WI38 (cell line): ENCODE data around the gene STIM1.

Experiments
- H3K4me3 ChIP-seq: 2 replicates; pipeline ENCODE4 v1.5.1; 2011; ENCODE audit warnings: low read depth, mild to moderate bottlenecking, control low read depth, low read length
- TF ChIP-seq, protein P1 (sequence below): IDR thresholded peaks from 2 replicates; pipeline ENCODE4 v1.5.1; 2012; ENCODE audit warnings: low read depth, mild to moderate bottlenecking, control low read depth, low read length

The STIM1 gene

DNA sequence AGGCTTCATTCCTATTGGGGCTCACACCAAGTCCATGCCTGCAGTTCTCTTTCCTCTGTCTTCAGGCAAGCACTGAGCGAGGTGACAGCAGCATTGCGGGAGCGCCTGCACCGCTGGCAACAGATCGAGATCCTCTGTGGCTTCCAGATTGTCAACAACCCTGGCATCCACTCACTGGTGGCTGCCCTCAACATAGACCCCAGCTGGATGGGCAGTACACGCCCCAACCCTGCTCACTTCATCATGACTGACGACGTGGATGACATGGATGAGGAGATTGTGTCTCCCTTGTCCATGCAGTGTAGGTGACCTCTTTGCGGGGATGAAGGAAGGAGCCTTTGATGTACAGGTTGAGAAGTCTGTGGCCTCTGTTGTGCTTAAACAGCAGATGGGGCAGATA is 227.7 kb downstream of the STIM1 start:
- H3K4me3 ChIP-seq = no peak overlapping the region
- TF ChIP-seq, protein P1, sequence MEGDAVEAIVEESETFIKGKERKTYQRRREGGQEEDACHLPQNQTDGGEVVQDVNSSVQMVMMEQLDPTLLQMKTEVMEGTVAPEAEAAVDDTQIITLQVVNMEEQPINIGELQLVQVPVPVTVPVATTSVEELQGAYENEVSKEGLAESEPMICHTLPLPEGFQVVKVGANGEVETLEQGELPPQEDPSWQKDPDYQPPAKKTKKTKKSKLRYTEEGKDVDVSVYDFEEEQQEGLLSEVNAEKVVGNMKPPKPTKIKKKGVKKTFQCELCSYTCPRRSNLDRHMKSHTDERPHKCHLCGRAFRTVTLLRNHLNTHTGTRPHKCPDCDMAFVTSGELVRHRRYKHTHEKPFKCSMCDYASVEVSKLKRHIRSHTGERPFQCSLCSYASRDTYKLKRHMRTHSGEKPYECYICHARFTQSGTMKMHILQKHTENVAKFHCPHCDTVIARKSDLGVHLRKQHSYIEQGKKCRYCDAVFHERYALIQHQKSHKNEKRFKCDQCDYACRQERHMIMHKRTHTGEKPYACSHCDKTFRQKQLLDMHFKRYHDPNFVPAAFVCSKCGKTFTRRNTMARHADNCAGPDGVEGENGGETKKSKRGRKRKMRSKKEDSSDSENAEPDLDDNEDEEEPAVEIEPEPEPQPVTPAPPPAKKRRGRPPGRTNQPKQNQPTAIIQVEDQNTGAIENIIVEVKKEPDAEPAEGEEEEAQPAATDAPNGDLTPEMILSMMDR = no peak

DNA sequence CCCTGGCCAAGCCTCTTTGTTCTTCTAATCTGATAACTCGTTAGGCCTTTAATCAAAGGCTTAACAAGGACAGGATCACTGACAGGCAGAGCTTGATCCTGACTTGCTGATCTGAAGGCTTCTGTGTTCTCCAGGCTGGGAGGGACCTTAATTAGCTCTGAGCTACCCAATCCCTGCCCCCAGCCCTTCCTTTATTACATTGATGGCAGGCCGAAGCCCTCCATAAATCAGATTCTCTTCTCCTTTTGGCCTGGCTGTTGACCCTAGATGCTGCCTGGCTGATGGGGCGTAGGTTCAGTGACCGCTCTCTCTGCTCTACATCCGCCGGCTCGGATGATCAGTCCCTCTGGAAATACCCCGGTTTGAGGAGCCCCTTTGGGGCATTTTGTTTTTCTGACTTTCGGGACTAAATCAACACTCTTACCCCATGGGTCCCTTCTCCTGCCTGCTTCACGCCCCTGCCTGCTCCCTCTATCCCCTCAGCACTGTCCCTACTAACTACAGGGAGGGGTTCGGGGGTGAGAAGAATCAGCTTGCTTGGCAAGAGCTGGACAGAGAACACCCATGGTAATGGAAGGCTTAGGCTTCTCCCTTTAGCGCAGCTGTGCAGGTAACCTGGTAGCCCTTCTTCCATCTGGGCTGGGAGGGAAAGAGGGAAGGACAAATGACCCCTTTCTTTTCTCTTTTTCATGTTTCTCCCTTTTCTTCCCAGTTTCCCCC is 229.1 kb downstream of the STIM1 start:
- TF ChIP-seq, protein P1 = no peak
- no peak overlapping the region for H3K4me3 ChIP-seq

DNA sequence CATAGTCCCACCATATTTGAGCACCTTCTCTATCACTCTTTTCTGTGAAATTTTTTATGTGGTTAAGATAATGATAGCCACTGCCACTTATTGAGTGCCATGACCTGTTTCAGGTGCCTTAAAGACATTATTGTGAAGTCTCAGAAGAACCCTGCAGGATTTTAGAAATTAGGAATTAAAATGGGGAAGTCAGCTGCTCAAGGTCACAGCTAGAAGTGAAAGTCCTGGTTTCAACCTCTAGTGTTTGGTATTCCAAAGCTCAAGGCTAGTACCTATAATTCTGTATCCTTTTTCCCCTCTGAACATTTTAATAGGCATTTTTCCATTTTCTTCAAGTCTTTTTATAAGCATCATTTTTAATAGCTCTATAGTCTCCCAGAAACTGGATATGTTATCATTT is 230.1 kb downstream of the STIM1 start:
- no peak overlapping the region for H3K4me3 ChIP-seq
- TF ChIP-seq, protein P1 = no peak

DNA sequence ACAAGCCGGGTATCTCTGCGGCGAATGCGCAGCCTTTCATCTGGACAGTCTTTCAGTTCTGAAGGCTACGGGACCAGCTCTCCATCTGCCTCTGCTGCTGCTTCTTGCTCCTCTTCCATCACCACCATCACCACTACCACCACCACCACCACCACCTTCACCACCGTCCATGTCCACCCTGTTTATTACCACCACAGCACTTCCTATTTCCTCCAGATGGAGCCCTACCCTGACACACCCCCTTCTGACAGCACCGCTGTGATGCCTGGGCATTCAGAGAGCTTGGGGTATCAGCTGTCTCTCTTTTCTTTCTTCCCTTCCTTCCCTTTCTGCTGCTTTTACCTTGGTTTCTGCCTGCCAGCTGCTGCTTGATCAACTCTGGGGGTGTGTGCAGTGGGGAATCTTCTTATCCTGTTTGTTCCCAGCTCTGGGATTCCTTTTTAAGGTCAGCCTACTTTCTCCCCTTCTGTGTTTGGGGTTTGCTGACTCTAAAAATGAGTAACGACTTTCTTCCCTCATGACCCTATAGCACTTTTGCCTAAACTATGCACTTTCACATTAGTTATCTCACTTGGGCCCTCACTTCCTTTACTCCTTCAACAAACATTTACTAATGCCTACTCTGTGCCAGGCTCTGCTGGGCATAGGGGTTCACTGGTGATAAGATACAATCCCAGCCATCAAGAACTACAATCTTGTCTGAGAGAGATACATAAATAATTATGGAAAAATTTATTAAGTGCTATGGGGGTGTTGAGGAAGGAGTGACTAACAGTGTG is 231.3 kb downstream of the STIM1 start:
- H3K4me3 ChIP-seq = no peak overlapping the region
- TF ChIP-seq, protein P1 = no peak

DNA sequence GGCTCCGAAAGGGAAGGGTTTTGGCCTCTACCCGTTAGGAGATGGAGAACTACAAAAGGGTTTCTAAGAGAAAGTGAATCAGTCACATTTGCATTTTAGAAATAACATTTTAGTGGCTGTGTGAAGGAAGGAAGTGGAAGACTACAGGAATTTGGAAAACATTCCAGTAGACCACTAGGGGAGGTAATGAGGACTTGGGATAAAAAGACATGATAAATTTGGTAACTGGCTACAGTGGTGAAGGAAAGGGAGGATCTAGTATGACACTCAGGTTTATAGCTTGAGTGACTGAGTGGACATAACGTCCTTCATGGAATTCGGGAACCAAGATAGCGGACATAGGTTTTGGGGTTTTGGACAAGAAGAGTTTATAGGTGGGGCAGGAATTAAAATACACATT is 232.1 kb downstream of the STIM1 start:
- TF ChIP-seq, protein P1 = peak; percentile 27; the same call in 1 of the 2 replicates
- no peak overlapping the region for H3K4me3 ChIP-seq

DNA sequence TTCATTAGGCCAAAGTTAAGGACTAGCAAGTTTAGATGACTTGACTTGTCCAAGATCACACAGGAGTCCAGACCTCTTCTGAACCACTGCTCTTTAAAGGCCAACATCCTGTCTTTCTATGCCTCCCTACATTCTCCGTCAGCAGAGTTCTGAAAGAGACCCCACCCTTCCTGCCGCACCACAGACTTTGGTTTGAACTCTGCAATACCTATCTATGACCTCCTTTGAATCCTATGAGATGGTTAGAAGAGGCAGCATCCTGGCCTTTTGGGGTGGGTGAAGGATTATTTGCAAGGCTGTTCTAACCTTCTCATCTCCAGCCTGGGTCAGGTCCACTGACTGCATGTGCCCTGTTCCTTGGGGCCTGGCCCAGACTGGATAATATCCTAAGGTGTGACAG is 234.8 kb downstream of the STIM1 start:
- H3K4me3 ChIP-seq = no peak overlapping the region
- TF ChIP-seq, protein P1 = no peak

DNA sequence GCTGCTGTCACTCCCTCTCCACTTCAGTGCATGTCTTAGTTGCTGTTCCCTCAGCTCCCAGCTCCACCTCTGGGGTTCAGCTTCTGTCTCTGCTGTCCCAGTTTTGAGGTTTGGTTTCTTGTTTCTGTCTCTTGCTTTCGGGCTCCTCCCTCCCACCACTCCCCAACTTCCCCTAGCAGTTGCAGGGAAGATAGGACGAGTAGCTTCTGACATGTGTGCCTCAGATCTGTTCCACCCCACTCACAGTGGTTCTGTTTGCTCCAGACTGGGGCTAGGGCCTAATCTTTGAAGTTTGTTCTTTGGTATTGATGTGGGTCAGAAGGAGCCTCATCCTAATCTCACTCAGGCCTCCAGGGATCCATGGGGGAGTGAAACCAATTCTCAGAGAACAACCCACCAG is 236.6 kb downstream of the STIM1 start:
- TF ChIP-seq, protein P1 = no peak
- H3K4me3 ChIP-seq = no peak overlapping the region
